ENCODE results near the gene HSD11B1. TPM values are rescaled to one million over a fixed set of nuclear protein-coding genes. Genes with fewer than 3 reads are reported as not detected.

Gene HSD11B1
- total RNA-seq: 0.47 TPM
- polyA plus RNA-seq: under 1 TPM; 0.38 to 0.74 (median 0.64) TPM

DNA sequence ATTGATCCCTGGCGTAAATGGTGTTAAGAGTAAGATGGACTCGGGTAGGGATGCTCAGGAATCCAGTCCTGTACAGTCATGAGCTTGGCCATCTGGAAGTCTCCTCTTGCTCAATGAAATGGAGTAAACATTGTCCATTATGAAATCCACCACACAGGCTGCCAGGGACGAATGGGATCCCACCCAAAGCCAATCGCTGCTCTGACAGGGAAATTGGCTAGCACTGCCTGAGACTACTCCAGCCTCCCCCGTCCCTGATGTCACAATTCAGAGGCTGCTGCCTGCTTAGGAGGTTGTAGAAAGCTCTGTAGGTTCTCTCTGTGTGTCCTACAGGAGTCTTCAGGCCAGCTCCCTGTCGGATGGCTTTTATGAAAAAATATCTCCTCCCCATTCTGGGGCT lies at the start of gene HSD11B1:
Gene HSD11B1 (plus strand): TSS at position 263 of the 400 bp plus-strand sequence. CDS start 97 bp downstream, at position 360.
- peaks cover 0 to 9% (median 3%) of the 10 kb centered on the region in 4 donors for H3K4me1 Mint-ChIP-seq
- no peak for ATAC-seq (ENCODE audit: low read depth in 2 of 2)
- H3K4me1 ChIP-seq (ENCODE audit: control insufficient read depth, insufficient read depth, low read length, poor library complexity, severe bottlenecking): no peaks in the 10 kb centered on the region

DNA sequence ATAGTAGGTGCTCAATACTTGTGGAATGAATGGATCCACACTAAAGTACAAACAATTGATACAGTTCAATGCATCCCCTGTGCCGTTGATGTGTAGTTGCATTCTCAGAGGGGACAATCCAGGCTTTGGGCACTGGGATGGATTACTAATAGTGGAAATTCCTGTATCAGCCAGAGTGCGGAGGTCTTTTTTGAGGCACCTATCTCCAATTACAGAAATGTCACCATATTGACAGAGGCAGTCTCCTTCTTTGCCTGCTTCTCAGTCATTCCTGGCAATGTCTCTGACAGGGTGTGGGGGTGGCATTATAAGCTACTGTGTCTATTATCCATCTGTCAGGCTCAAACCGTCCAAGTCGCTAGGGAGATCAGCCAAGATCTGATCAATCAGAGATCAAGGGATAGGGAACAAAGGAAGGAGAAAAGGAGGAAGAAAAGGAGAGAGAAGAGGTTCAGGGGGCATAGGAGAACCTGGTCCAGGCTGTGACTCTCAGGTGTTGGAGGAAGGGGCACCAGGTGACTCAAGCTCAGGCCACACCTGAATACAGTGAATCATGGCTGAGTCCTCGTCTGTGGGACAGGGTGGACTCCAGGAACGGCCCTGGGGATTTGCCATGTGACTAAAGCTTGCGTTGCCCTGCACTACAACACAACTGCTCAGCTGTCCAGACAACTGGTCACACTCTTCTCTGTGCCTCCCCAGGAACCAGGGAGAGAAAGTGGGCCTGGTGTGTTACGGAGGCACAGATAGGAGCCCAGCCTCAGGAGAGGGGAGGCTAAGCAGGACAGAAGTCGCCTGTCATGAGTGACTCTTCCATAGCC lies 49.0 kb upstream of the HSD11B1 start:
- no peaks in the 10 kb centered on the region for H3K36me3 Mint-ChIP-seq
- H3K27ac ChIP-seq (ENCODE audit: insufficient read depth, low read length, poor library complexity, severe bottlenecking): no peak overlapping the region
- no peaks in the 10 kb centered on the region for H3K4me1 ChIP-seq (ENCODE audit: control insufficient read depth, insufficient read depth, low read length, poor library complexity, severe bottlenecking)
- H3K27ac Mint-ChIP-seq: peak overlapping the region in 1 of 3 donors; percentile 43
- H3K9me3 Mint-ChIP-seq: no peaks in the 10 kb centered on the region
- H3K36me3 ChIP-seq (ENCODE audit: control insufficient read depth, insufficient read depth, low read length): no peaks in the 10 kb centered on the region
- H3K4me3 Mint-ChIP-seq: no peak overlapping the region
- no peak for DNase-seq
- H3K4me3 ChIP-seq (ENCODE audit: low read depth, low read length): no peak overlapping the region
- no peaks in the 10 kb centered on the region for H3K9me3 ChIP-seq (ENCODE audit: control insufficient read depth in 2 of 2, low read length in 2 of 2)
- peaks cover 9% of the 10 kb centered on the region for H3K27me3 Mint-ChIP-seq
- ATAC-seq (ENCODE audit: low read depth in 2 of 2): no peak
- no peaks in the 10 kb centered on the region for H3K27me3 ChIP-seq (ENCODE audit: control insufficient read depth, insufficient read depth, low read length)
- peaks cover 0 to 12% (median 7%) of the 10 kb centered on the region in 4 donors for H3K4me1 Mint-ChIP-seq

More for the DNA sequence above, at the start of gene HSD11B1:
- H3K4me3 ChIP-seq (ENCODE audit: low read depth, low read length): no peak within 1 kb of the TSS
- Mint-ChIP-seq H3K27me3 (no peaks in the 10 kb centered on the region), H3K27ac (no peak within 1 kb of the TSS), H3K36me3 (peaks cover 17% of the 10 kb centered on the region), H3K4me3 (no peak within 1 kb of the TSS), H3K9me3 (peaks cover 0 to 3% (median 0%) of the 10 kb centered on the region in 7 donors)
- no peak within 1 kb of the TSS for H3K27ac ChIP-seq (ENCODE audit: insufficient read depth, low read length, poor library complexity, severe bottlenecking)
- H3K36me3 ChIP-seq (ENCODE audit: control insufficient read depth, insufficient read depth, low read length): no peaks in the 10 kb centered on the region
- H3K9me3 ChIP-seq (ENCODE audit: control insufficient read depth in 2 of 2, low read length in 2 of 2): no peaks in the 10 kb centered on the region
- no peaks in the 10 kb centered on the region for H3K27me3 ChIP-seq (ENCODE audit: control insufficient read depth, insufficient read depth, low read length)
- no peak for DNase-seq

DNA sequence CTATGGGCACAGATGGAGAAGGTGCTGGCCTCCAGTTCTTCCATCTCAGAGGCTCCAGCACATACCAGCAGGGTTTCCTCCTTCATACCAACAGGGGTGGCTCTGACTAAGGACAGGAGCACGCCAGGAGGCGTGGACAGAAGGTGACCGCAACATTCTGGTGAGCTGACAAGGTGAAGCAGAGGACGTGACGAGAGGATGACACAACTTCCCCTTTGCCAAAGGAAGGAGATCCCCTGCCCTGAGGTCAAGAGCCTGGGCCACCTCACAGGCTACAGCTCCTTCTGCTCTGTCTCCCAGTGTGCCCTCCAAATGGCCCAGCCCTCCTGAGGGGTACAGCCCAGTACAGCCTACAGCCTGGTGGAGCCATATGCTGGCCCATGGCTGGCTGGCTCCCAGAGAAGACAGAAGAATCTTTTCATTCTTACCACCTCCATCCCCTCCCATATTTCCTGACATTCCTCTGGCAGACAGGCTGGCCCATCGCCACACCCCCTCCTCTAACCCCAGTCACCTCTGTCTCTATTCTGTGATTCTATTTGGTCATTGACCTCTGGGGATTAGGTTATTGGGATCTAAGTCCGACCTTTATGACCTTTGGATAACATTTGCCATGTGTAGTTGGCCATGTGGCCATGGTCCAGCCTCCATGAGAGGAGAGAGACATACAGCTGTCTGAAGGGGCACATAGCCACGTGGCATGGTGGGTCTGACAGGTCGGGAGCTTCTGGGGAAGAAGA lies 47.3 kb upstream of the HSD11B1 start:
- ATAC-seq (ENCODE audit: low read depth in 2 of 2): no peak
- Histone ChIP-seq H3K27me3 (ENCODE audit: control insufficient read depth, insufficient read depth, low read length) (no peaks in the 10 kb centered on the region), H3K9me3 (ENCODE audit: control insufficient read depth in 2 of 2, low read length in 2 of 2) (no peaks in the 10 kb centered on the region), H3K27ac (ENCODE audit: insufficient read depth, low read length, poor library complexity, severe bottlenecking) (no peak overlapping the region), H3K4me1 (ENCODE audit: control insufficient read depth, insufficient read depth, low read length, poor library complexity, severe bottlenecking) (no peaks in the 10 kb centered on the region), H3K36me3 (ENCODE audit: control insufficient read depth, insufficient read depth, low read length) (no peaks in the 10 kb centered on the region), H3K4me3 (ENCODE audit: low read depth, low read length) (no peak overlapping the region)
- H3K36me3 Mint-ChIP-seq: no peaks in the 10 kb centered on the region
- H3K4me1 Mint-ChIP-seq: peaks cover 0 to 9% (median 3%) of the 10 kb centered on the region in 4 donors
- peaks cover 9% of the 10 kb centered on the region for H3K27me3 Mint-ChIP-seq
- H3K4me3 Mint-ChIP-seq: no peak overlapping the region
- H3K27ac Mint-ChIP-seq: no peak overlapping the region
- DNase-seq: no peak
- H3K9me3 Mint-ChIP-seq: no peaks in the 10 kb centered on the region

GRCh38 chr1:209657918-209658317 lies 46.7 kb upstream of the HSD11B1 start:
- Histone ChIP-seq H3K4me3 (ENCODE audit: low read depth, low read length) (no peak overlapping the region), H3K27ac (ENCODE audit: insufficient read depth, low read length, poor library complexity, severe bottlenecking) (no peak overlapping the region)
- H3K27me3 Mint-ChIP-seq: peaks cover 9% of the 10 kb centered on the region

GRCh38 chr1:209659909-209660308 lies 44.7 kb upstream of the HSD11B1 start:
- Histone ChIP-seq H3K27me3 (ENCODE audit: control insufficient read depth, insufficient read depth, low read length) (no peaks in the 10 kb centered on the region), H3K36me3 (ENCODE audit: control insufficient read depth, insufficient read depth, low read length) (no peaks in the 10 kb centered on the region), H3K4me1 (ENCODE audit: control insufficient read depth, insufficient read depth, low read length, poor library complexity, severe bottlenecking) (no peaks in the 10 kb centered on the region), H3K4me3 (ENCODE audit: low read depth, low read length) (no peak overlapping the region), H3K9me3 (ENCODE audit: control insufficient read depth in 2 of 2, low read length in 2 of 2) (no peaks in the 10 kb centered on the region), H3K27ac (ENCODE audit: insufficient read depth, low read length, poor library complexity, severe bottlenecking) (no peak overlapping the region)
- Mint-ChIP-seq H3K27ac (no peak overlapping the region), H3K36me3 (peaks cover 3% of the 10 kb centered on the region), H3K9me3 (no peaks in the 10 kb centered on the region), H3K27me3 (peaks cover 15% of the 10 kb centered on the region), H3K4me3 (no peak overlapping the region), H3K4me1 (peaks cover 0 to 7% (median 3%) of the 10 kb centered on the region in 4 donors)
- no peak for DNase-seq
- no peak for ATAC-seq (ENCODE audit: low read depth in 2 of 2)

More at GRCh38 chr1:209657918-209658317, 46.7 kb upstream of the HSD11B1 start:
- Mint-ChIP-seq H3K4me3 (no peak overlapping the region), H3K27ac (peak overlapping the region in 1 of 3 donors; percentile 63), H3K9me3 (no peaks in the 10 kb centered on the region), H3K36me3 (no peaks in the 10 kb centered on the region), H3K4me1 (peaks cover 0 to 9% (median 3%) of the 10 kb centered on the region in 4 donors)
- DNase-seq (no peak), ATAC-seq (ENCODE audit: low read depth in 2 of 2) (no peak)
- no peaks in the 10 kb centered on the region for H3K4me1 ChIP-seq (ENCODE audit: control insufficient read depth, insufficient read depth, low read length, poor library complexity, severe bottlenecking)
- no peaks in the 10 kb centered on the region for H3K36me3 ChIP-seq (ENCODE audit: control insufficient read depth, insufficient read depth, low read length)
- no peaks in the 10 kb centered on the region for H3K27me3 ChIP-seq (ENCODE audit: control insufficient read depth, insufficient read depth, low read length)
- no peaks in the 10 kb centered on the region for H3K9me3 ChIP-seq (ENCODE audit: control insufficient read depth in 2 of 2, low read length in 2 of 2)

DNA sequence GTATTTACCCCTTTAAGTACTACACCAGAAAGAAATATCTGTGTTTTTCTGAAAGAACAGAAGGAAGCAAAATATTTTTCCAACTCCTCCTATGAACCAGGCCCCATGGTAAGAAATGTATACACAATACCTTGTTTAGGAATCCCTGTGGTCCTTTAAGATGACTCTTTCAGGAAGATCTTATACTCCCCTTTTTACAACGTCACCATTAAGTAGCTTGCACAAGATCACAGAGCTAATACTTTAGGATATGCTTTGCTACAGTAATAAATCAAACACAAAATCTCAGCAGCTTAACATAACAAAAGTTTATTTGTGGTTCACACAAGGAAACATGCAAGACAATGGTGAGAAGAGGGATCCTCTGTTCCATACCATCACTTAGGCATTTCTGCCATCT lies 43.6 kb upstream of the HSD11B1 start:
- no peak for ATAC-seq (ENCODE audit: low read depth in 2 of 2)
- Histone ChIP-seq H3K27ac (ENCODE audit: insufficient read depth, low read length, poor library complexity, severe bottlenecking) (no peak overlapping the region), H3K36me3 (ENCODE audit: control insufficient read depth, insufficient read depth, low read length) (no peaks in the 10 kb centered on the region), H3K9me3 (ENCODE audit: control insufficient read depth in 2 of 2, low read length in 2 of 2) (no peaks in the 10 kb centered on the region), H3K4me3 (ENCODE audit: low read depth, low read length) (no peak overlapping the region), H3K4me1 (ENCODE audit: control insufficient read depth, insufficient read depth, low read length, poor library complexity, severe bottlenecking) (no peaks in the 10 kb centered on the region), H3K27me3 (ENCODE audit: control insufficient read depth, insufficient read depth, low read length) (no peaks in the 10 kb centered on the region)
- peaks cover 15% of the 10 kb centered on the region for H3K27me3 Mint-ChIP-seq
- H3K27ac Mint-ChIP-seq: no peak overlapping the region
- H3K9me3 Mint-ChIP-seq: no peaks in the 10 kb centered on the region
- peaks cover 3% of the 10 kb centered on the region for H3K36me3 Mint-ChIP-seq
- H3K4me1 Mint-ChIP-seq: peaks cover 0 to 7% (median 3%) of the 10 kb centered on the region in 4 donors
- no peak overlapping the region for H3K4me3 Mint-ChIP-seq
- no peak for DNase-seq

DNA sequence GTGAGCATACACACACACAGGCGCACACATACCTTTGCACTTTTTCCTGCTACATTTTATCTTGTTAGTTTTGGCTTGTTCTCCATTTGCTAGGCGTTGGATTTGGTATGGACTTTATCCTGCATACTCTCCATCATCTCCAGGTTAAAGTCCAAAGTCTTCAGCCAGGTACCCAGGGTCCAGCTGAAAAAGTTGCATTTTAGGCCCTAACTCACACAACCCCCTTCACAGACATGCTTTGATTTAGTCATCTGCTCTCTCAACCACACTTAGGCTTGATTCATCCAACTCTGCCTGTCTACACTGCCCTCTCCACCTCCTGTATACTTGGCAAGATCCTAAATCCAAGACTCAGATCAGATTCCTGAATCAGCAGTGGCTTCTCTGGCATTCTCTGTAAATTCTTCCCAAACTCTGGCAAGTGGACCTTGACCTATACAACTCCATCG lies 41.7 kb upstream of the HSD11B1 start:
- Histone ChIP-seq H3K27ac (ENCODE audit: insufficient read depth, low read length, poor library complexity, severe bottlenecking) (no peak overlapping the region), H3K27me3 (ENCODE audit: control insufficient read depth, insufficient read depth, low read length) (no peaks in the 10 kb centered on the region), H3K9me3 (ENCODE audit: control insufficient read depth in 2 of 2, low read length in 2 of 2) (no peaks in the 10 kb centered on the region), H3K4me1 (ENCODE audit: control insufficient read depth, insufficient read depth, low read length, poor library complexity, severe bottlenecking) (no peaks in the 10 kb centered on the region), H3K36me3 (ENCODE audit: control insufficient read depth, insufficient read depth, low read length) (no peaks in the 10 kb centered on the region), H3K4me3 (ENCODE audit: low read depth, low read length) (no peak overlapping the region)
- ATAC-seq (ENCODE audit: low read depth in 2 of 2): no peak
- H3K27ac Mint-ChIP-seq: no peak overlapping the region
- peaks cover 3% of the 10 kb centered on the region for H3K36me3 Mint-ChIP-seq
- DNase-seq: no peak
- peaks cover 0 to 7% (median 3%) of the 10 kb centered on the region in 4 donors for H3K4me1 Mint-ChIP-seq
- no peak overlapping the region for H3K4me3 Mint-ChIP-seq
- H3K9me3 Mint-ChIP-seq: no peaks in the 10 kb centered on the region
- H3K27me3 Mint-ChIP-seq: peaks cover 5% of the 10 kb centered on the region

Measured in CD4-positive, CD25-positive, alpha-beta regulatory T cell (primary cell).